COR-L47 (cell line): ENCODE measurements around the gene KLHL13.
"Not testable (repeated sequence)": the region's sequence is repeated elsewhere in the genome, so short reads cannot be mapped to it uniquely, and the experiment has no call there.

Experiments used
- DNase-seq: peaks from one replicate; lab custom pipeline; 2025; lab: John Stamatoyannopoulos, UW

The KLHL13 gene

GRCh38 chrX:117990438-117990837, 126.2 kb downstream of the KLHL13 start:
- DNase-seq, result no peak

- no peak for DNase-seq
Observed at GRCh38 chrX:117989512-117989911, 127.1 kb downstream of the KLHL13 start.

DNA sequence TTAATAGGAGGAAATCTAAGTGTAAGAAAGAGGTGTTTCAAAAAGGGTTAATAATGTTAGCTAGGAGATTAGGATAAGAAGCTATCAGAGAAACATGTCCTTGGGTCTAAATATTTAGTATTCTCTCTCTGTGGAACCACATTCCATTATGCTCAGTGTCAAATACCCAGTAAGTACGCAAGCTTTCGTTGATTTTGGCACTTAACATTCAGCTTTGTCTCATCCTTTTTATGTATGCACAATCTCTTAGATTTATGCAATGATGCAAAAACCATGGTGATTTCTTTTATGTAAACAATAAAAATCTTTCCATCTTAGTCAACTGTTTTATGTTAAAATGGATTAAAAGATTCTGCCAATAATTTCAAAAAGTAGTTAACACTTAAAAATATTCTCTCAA, 129.2 kb downstream of the KLHL13 start:
- DNase-seq, result no peak

GRCh38 chrX:117985241-117985640, 131.4 kb downstream of the KLHL13 start:
- no peak for DNase-seq

DNA sequence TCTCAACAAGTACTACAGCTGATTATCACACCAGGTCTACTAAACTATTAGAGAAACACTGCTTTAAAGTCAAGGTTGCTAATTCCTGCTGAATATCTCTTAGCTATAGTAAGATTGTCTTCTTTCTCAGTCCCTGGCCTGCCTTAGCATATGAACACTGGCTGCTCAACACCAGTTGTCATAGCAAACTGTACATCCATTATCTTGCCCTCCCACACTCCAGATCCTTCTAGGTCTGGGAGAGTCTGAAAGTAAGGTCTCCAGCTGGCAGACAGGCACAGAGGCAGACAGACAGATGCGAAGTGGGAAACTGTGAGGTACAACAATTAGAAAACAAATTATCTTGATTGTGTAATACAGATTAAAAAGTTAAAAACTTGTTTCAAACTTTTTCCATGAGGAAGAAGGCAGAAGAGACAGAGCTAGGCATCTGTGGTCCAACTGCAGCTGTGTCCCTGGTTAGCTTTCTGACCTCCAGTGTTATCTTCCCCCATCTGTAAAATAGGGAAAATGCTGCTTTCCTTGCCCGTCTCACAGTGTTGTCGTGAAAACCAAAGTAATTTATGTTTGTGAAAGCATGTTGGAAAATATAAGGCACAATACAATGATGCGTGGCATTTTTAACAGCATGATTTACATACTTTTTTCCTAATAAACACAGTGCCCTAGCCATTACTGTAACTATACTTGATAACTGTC, 133.8 kb downstream of the KLHL13 start:
- DNase-seq, result no peak

DNA sequence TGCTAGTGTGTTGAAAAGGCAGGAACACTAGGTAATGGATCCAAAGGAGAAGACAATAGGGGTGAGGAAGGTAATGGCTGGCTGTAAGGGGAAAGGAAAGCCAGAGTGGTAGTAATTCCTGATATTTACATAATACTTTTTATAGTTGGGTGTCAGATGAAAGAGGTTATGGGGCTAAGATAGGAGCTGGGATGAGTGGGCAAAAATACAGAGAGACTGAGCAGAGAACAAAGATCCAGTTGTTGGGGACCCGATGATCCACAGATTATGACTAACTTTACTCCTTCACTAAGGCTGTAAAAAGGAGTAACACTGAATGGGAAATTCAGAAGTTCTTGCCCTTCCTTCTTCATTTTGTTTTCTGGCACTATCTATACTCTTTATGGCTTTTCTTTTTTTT, 138.2 kb downstream of the KLHL13 start:
- DNase-seq, result no peak

- DNase-seq, result no peak
Observed at GRCh38 chrX:117977526-117977925, 139.1 kb downstream of the KLHL13 start.

DNA sequence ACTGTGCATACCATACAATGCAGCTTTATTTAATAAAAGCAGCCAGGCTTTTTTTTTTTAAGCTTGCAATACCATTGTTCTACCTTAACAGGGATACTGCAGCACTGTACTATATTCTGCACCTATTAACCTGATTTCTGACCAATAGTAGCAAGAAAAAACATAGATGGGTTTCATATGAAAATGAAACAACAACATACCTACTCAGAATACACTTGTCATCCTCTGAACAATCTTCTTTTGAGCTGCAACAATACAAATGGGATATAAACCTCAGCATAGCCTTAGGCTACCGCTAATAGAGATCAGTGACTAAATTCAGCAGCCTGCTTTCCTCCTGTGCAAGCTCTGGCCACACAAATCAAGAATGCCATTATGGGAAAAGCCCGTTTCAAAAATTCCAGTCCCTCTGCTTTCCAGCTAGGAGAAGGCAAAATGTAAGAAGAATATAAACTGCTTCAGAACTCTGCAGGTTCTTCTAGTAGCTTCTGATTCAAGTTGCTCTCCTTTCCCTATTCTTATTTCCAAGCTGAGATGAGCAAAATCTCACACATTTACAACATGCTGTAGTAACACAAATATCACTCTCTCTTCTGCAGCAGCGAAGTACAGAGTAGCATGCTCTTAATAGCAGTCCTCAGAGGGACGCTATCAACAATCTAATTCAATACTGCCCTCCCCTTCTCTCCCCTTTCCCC, 143.4 kb downstream of the KLHL13 start:
- no peak for DNase-seq

GRCh38 chrX:117972711-117973109, 143.9 kb downstream of the KLHL13 start:
- DNase-seq, result no peak

DNA sequence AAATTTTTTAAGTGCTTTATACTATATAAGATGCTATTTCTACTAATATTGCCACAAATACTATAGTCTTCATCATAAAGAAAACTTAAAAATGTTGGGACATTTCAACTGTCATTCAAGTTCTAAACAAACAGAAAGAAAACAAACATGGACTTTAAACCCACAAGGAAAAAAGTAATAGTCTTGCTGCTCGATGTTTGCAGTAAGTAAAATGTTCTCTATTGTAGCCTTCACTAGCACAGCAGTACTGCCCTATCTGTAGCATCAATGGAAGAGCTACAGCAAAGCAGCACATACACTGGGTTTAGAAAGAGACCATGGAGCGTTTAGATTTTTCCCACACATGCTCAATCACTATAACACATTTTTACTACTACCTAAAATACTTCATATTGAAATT, 146.8 kb downstream of the KLHL13 start:
- DNase-seq, result no peak

DNA sequence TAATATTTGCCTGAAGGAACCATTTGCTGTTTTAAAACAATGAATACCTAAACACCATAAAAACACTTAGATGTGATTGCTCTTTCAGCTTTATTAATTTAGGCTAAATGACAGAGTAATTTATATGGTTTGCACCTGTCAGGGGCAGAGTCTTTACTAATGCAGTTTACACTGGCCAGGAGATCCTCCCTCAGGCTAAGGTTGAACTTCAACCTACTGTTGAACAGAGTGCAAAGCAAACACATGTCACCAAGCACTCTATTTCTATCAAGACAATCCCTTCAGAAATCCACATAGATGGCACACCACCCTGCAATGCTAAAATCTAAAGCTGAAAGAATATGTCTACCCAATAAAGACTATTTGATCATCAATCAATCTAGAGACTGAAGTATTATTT, 147.3 kb downstream of the KLHL13 start:
- DNase-seq, result peak; percentile 52

- DNase-seq, result no peak
Observed at GRCh38 chrX:117959045-117959444, 157.6 kb downstream of the KLHL13 start.

- DNase-seq, result no peak
Observed at GRCh38 chrX:117957128-117957527, 159.5 kb downstream of the KLHL13 start.

GRCh38 chrX:117939296-117939695, 177.3 kb downstream of the KLHL13 start:
- DNase-seq, result not testable (repeated sequence)

DNA sequence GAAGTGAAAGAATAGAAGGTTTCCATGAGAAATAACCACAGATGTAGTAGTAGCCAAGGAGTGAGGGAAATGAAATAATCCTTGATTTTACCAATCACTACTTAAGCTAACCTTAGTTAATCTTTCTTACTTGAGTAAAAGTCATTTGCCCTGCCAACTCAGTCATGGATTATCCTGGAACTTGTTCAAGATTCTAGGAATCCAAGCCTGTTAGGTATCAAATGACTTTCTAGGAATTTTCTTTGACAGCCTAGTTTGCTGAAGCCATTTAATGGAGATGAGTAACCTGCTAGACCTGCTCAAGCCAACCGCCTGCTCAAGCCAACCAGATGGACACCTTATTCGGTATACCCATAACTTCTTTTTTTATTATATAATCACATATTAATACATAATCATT, 180.5 kb downstream of the KLHL13 start:
- DNase-seq, result no peak

- not testable (repeated sequence) for DNase-seq
Observed at GRCh38 chrX:117930116-117930515, 186.5 kb downstream of the KLHL13 start.

- DNase-seq, result no peak
Observed at GRCh38 chrX:117919755-117920154, 196.9 kb downstream of the KLHL13 start.

GRCh38 chrX:117910216-117910615, 206.4 kb downstream of the KLHL13 start:
- DNase-seq, result no peak

GRCh38 chrX:117898226-117898625, 218.4 kb downstream of the KLHL13 start:
- DNase-seq, result no peak

DNA sequence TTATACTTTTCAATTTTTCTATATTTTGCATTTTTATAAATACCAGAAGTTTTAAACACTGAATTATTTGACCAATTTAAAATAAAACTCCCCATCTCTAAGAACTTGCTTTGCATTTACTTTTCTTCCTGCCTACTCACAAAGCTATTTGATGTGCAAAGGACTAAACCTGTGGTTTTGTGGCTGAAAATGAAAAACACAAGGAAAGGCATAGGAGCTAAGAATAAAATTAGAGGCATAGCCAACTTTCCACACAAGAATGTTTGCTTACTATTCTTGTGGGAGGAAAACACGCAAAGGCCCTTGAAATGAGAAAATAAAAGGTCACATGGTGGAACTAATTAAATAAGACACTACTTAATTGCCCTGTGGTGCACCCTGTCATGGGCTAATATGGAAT, 221.2 kb downstream of the KLHL13 start:
- DNase-seq, result no peak

DNA sequence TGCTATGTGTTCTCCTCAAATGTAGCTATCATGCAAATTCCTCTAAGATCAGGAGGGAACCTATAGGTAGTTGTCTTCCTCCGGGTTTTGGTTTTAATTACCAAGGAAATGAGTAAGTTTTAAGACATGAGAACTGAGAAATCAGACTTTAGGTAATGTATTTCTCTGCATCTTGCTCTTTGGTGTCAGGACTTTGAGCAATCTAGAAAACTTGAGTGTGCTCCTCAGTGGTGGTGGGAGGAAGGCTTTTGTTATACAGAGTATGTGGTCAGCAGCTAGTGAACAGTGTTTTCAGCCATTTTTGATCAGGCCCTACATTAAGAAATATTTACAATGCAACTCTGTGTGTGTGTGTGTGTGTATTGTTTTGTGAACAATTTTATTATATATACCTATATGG, 224.1 kb downstream of the KLHL13 start:
- no peak for DNase-seq

- no peak for DNase-seq
Observed at GRCh38 chrX:117871796-117872195, 244.8 kb downstream of the KLHL13 start.

DNA sequence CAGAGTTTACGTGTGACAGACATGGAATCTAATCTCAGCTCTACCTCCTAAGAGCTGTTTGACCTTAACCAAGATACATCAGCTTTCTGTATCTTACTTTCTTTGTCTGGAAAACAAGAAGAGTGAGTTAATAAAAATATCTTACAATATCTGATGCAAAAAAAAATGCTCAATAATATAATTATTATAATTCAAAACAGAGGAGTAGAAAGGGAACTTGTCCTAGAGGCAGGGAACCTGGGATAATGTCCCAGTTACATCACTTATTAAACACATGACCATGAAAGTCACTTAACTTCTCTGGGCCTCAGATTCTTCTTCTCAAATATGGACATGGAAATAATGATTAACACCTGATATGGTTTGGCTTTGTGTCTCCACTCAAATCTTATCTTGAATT, 256.1 kb downstream of the KLHL13 start:
- DNase-seq, result no peak

GRCh38 chrX:117854806-117855205, 261.8 kb downstream of the KLHL13 start:
- DNase-seq, result no peak
